DMS153 treated with DMSO at 0.1 percent for 48 hours (cell line): Measurements from ENCODE around the gene LCN10.
"Not testable (repeated sequence)": the region's sequence is repeated elsewhere in the genome, so short reads cannot be mapped to it uniquely, and the experiment has no call there.

ENCODE experiments used
- DNase-seq: peaks from one replicate; lab custom pipeline; 2025; ENCODE audit not compliant: unreplicated experiment; lab: John Stamatoyannopoulos, UW

Gene LCN10

GRCh38 chr9:136755302-136756133, 12.8 kb upstream of the LCN10 start:
- not testable (repeated sequence) for DNase-seq

DNA sequence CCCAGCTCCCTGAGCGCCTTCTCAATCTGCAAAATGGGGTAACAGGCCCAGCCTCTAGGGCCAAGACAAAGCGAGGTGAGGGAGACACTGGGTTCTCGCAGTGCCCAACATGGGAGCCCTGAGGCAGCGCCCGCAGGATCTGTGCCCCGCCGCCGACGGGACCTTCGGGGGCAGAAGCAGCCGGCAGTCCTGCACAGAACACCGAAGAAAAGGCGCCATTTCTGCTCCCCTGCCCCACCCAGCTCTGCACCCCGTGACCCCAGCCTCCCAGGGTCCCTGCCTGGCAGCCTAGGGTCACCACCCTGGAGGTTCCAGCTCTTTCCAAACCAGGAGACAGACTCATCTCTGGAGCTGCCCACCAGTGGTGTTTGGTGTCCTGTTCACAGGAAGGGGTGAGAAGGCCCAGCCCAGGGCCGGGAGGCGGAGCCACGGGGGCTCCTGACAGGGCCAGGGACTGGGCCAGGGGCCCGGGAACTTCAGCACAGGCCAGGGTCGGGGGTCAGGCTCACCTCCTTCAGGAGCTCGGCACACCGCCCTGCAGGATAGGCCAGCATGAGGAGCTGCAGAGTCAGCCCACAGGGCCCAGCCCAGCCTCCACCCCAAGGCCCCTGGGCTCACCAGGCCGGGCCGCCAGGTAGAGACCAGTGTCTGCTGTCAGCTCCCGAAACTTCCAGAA, 12.0 kb upstream of the LCN10 start:
- DNase-seq = no peak

DNA sequence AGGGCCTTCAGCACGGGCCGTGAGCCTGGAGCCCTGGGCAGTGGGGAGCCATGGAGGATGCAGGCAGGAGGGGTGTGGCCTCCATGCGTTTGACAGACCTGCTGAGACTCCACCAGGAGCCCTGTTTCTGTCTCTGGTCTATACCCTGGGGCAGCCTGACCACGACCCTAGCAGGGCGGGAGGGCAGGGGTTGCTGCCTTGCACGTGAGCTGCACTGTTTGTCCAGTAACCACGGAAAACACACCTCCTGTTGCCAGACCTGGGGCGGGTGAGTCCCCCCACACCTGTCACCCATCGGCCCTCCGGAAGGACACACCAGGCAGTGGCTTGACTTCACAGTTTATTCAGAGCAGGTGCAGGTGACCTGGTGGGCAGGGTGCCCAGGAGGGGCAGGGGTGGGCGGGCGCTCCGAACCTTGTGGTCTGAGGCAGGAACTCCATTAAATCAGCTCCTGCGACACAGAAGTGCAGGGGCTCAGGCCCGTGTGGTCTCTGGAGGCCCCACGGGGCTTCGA, 11.4 kb upstream of the LCN10 start:
- DNase-seq = no peak

GRCh38 chr9:136753371-136754058, 10.8 kb upstream of the LCN10 start:
- DNase-seq = no peak

- no peak for DNase-seq
Measured at GRCh38 chr9:136751814-136752213, 9.1 kb upstream of the LCN10 start.

GRCh38 chr9:136751244-136751643, 8.5 kb upstream of the LCN10 start:
- no peak for DNase-seq

DNA sequence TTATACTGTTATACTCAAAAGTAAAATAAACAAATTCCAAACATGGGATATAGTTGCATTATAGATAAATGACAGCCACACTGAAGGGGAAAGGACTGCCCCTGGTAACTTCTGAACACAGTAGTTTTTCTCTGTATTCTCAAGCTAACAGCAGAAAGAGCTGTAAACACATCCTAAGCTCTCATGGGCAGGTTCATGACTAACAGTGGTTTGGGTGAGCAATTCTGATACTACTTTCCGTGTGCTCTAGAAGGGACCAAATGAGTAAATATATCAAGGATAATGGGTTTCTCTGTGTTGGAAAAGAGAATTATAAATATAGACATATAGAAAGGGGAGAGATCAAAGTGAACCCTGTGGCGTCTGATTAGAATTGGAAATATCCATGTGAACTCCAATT, 7.8 kb upstream of the LCN10 start:
- DNase-seq = no peak

DNA sequence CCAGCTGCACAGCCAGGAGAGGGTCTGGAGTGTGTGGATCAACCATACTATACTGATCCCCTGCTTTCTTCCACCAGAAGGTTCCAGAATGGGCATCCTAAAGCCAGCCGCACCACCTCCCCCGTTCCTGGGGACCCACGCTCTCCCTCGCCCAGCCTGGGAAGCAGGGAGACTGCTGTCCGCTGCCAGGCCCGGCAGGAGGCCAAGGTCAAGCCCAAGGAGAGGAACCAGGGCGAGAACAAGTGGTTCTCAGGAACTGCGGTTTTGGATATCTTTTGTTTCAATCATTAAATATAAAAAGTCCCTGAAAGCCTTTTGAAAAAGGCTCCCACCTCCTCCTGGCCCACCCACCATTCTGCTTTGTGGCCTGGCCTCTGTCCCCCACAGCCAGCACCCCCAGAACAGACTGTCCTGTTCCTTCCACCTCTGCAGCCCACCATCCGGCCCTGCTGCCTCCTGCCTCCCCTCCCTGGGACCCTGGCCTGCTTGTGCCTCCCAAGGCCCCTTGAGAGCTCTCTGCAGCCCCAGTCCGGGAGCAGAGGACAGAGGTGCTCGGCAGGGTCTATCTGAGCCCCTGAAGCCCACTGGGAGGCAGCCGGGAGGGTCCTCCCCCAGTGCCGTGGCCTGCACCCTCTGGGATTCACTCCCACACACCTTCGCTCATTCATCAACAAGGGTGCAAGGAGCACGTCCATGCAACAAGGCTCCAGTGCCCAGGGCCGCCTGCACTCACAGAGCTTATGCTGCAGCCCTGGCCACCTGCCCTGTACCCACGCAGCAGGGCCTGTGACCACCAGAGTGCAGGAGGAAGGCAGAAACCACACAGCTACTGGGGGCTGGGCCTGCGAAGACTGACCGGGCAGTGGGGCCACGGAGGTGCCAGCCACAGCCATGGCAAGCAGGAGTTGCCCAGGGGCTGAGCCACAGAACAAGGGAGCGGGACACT, 6.2 kb upstream of the LCN10 start:
- no peak for DNase-seq

GRCh38 chr9:136748201-136748600, 5.5 kb upstream of the LCN10 start, which contains the start of gene LCN6:
Gene LCN6 (minus strand): TSS chr9:136748525. CDS start chr9:136748483, 42 bp downstream.
- DNase-seq = no peak

DNA sequence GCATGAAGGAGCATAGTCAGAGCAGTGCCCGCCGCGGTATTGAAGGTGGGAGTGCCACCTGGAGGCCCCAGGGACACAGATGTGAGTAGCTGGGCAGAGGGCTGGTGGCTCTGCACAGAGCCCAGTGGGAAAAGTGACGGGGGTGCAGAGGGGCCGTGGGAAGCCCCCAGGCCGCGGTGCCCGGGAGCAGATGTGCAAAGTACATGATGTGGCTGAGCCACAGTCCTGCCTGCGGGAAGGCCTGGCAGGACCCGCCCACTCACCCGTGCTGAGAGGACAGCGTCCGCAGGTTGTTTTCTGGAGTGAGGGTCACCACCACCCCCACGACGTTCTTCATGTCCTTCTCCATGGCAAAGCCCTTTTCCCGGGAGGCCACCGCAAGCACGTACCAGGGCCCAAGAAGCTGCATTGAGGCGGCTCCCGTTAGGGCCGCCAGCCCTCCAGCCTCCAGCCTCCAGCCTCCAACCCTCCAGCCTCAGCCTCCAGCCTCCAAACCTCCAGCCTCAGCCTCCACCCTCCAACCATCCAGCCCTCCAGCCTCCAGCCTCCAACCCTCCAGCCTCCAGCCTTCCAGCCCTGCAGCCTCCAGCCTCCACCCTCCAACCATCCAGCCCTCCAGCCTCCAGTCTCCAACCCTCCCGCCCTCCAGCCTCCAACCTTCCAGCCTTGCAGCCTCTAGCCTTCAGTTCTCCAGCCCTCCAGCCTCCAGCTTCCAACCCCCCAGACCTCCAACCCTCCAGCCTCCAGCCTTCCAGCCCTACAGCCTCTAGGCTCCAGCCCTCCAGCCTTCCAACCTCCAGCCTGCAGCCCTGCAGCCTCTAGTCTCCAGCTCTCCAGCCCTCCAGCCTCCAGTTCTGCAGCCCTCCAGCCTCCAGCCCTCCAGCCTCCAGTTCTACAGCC, 4.7 kb upstream of the LCN10 start:
- DNase-seq = no peak

- no peak for DNase-seq
Measured at GRCh38 chr9:136746621-136747020, 3.9 kb upstream of the LCN10 start.

GRCh38 chr9:136746155-136746490, 3.4 kb upstream of the LCN10 start:
- no peak for DNase-seq

DNA sequence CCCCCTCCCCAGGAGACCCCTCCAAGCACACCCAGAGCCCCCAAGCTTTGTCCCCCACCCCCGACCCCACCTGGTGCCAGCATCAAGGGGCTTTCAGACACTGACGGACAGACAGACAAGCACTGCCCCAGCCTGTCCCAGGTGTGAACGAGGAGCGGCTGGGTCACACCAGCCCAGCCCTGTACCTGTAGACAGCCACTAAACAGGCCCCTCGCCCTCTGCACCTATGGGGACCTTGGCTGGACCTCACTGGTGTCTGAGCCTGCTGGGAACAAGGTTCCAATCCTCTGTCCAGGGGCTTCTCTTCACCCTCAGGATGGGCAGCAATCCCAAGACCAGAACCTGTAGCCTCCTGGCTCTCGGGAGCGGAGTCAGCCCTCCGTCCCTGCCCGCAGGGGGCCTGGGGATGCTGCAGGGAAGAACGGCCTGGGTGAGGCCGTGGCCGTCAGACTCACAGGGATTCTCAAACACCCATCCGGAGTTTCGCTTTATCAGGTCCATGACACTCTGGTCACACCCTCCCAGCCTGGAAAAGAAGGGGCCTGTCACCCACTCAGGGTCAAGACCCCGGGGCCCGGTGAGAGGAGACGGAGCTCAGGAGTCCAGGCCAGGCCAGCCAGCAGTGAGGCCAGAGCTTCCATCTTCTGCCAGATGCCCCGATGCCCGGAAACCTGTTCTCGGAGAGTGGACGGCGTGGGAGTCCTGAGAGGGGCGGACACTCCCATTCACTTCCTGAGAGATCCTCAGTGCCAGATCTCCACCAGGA, 2.8 kb upstream of the LCN10 start:
- DNase-seq = no peak

DNA sequence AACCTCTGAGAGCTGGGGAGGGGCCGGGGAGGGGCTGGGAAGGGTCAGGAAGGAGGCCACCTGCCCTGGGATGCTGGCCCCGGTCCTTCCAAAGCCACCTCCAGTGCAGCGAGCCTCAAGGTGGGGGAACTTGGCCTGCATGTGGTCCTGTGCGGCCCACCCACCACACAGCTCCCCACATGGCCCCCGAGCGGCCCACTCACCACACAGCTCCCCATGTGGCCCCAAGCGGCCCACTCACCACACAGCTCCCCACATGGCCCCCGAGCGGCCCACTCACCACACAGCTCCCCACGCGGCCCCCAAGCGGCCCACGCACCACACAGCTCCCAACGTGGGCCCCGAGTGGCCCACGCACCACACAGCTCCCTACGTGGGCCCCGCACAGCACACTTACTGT, 2.0 kb upstream of the LCN10 start:
- DNase-seq = no peak

DNA sequence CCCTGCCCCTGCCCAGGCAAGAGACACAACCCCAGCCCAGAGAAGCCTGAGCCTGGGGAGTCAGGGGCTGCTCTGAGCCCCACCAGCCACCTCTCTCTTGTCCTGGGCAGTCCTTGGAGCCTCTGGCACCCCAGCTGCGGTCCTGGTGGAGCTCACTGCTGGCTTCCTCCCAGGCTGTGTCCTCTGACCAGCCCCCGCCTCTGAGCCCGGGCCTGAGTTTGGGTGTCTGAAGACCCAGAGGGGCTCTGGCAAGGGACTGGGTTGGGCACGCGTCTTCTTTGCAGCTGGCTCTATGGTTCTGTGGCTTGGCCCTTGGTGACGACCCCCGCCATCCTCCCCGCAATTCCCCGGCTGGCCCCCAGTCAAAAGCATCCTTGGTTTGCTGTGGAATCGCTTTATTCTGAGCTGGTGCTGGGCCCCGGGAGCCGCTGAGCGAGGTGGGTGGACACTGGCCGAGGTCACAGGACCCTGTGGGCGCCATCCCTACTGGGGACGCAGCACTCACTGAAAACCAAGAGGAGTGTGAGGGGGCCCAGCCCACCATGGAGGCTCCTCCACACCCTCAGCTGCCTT, 985 bp upstream of the LCN10 start:
- no peak for DNase-seq

GRCh38 chr9:136741883-136742571, 713 bp downstream of the LCN10 start:
- DNase-seq = no peak

DNA sequence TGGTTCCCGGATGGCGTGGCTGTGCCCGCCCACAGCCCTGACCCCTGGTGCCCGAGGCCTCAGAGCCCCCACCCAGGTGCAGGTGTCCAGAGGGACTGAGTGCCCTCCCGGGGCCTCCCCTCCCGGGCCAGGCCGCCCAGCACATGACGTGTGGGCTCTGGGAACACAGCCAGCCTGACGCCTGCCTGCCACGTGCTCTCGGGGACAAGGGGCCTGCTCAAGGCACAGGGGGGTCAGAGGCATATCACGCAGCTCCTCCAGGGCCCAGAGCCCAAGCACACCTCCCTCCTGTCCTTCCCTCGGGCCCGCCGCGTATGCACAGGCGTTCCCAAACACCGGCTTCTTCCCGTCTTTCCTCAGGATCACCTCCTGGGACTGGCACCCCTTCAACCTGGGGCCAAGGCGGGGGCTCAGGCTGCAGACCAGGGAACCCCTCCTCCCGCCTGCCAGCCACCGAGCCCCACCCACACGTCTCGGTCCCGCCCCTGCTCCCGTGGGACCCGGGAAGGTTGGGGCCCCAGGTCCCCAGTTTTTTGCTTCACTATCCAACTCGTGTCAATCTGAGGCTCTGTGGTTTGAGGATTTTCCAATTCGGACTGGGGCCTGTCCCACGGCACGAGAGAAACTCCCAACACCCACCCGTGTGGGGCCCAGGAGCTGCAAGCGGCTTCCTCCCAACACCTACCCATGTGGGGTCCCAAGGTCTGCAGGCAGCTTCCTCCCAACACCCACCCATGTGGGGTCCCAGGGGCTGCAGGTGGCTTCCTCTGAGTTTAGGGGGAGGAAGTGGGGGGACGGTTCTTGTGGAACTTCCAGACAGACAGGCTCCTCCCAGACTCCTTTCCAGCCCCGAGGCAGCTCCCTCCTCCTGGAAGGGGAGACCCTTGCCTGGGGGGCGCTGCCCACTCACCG, 1.5 kb downstream of the LCN10 start:
- DNase-seq = no peak
